Suprapubic skin (tissue), 4 donors: ENCODE results near the gene ABCA9. TPM values are rescaled to one million over a fixed set of nuclear protein-coding genes. Genes with fewer than 3 reads are reported as not detected.
"Not testable (repeated sequence)": the region's sequence is repeated elsewhere in the genome, so short reads cannot be mapped to it uniquely, and the experiment has no call there.

Experiments
- DNase-seq, 2 donors: peaks; one replicate each; pipeline ENCODE4 v3.0.0-alpha.2; 2019; ENCODE audit warnings: low spot score in 2 of 2
- H3K27ac ChIP-seq: fragments of 200-600 bp; sonication (generic); one replicate; pipeline ENCODE4 v1.5.1; 2019
- H3K27me3 ChIP-seq: fragments of 200-600 bp; sonication (generic); one replicate; pipeline ENCODE4 v1.5.1; 2019
- H3K36me3 ChIP-seq: fragments of 200-600 bp; sonication (generic); one replicate; pipeline ENCODE4 v1.5.1; 2019
- H3K4me1 ChIP-seq: fragments of 200-600 bp; sonication (generic); one replicate; pipeline ENCODE4 v1.5.1; 2019
- H3K4me3 ChIP-seq: fragments of 200-600 bp; sonication (generic); one replicate; pipeline ENCODE4 v1.5.1; 2019; ENCODE audit warnings: mild to moderate bottlenecking
- H3K9me3 ChIP-seq: fragments of 200-600 bp; sonication (generic); one replicate; pipeline ENCODE4 v1.5.1; 2019
- EP300 ChIP-seq: sonication (generic); formaldehyde crosslinking; IDR thresholded peaks from one replicate; pipeline ENCODE4 v1.6.1; 2017; ENCODE audit warnings: antibody characterized with exemption
- POLR2A ChIP-seq, 2 donors: fragments of 450-650 bp; IDR thresholded peaks; one replicate each; pipeline ENCODE4 v1.6.1; 2017; ENCODE audit warnings: antibody characterized with exemption in 2 of 2, mild to moderate bottlenecking in 2 of 2, moderate library complexity in 2 of 2
- POLR2AphosphoS5 ChIP-seq, 3 donors: sonication (generic); formaldehyde crosslinking; IDR thresholded peaks; one replicate each; pipeline ENCODE4 v1.6.1; 2017; ENCODE audit warnings: antibody characterized with exemption in 3 of 3
- WGBS: methylation state at CpG from one replicate; pipeline ENCODE4 v1.1.5; 2018; 5-methylcytosine and 5-hydroxymethylcytosine counted together
- total RNA-seq, 4 donors: library from RNA; depleted of rRNA; stranded (reverse); fragments of >200 nt; gene quantifications; one replicate each; pipeline ENCODE4 v1.1.0, GENCODE V29; 2016
- TF ChIP-seq, protein P1 (sequence below), 2 donors: fragments of 200-600 bp in 1 of 2; fragments of 450-650 bp in 1 of 2; sonication (generic) in 1 of 2; IDR thresholded peaks; one replicate each; pipeline ENCODE4 v1.5.1; 2016 to 2019; ENCODE audit warnings: antibody characterized with exemption in 2 of 2, mild to moderate bottlenecking in 1 of 2, moderate library complexity in 1 of 2

ABCA9 gene
- total RNA-seq, 4 donors from 2014 or later = 1.7 to 69.0 (median 6.0) TPM

DNA sequence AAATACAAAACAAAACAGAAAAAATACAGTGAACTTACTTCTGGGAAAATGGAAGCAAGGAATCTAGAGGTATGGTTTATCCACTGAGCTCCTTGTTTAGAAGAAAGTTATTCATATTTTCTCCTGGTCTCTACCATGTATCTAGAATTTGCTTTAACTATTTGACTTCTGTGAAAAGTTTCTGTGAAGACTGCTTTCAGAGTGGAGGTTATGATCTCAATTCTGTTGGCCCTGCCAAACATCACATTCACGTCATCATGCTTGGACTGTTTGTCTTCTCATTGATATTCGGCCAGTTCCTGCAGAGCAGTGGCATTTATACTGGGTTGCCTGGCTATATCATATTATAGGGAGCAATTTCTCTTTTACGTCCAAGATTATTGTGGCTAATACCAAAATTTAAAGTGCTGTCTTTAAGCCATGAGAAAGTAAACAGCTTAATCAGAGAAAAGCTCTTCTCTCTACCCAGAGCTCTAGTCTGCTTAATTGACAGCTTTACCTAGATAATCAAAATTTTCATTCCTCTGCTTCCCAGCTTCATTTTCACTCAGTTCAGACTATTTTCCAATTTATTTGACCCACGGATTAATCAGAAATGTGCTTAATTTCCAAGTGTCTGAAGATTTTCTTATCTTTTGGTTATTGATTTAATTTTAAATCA lies 105.4 kb downstream of the ABCA9 start, which contains the start of gene ABCA8:
ABCA8 (minus strand) TSS at position 212 of the 661 bp plus-strand sequence. CDS start 13,358 bp downstream, outside the sequence.
- peak within 1 kb of the TSS; percentile 33 for H3K4me3 ChIP-seq
- H3K27me3 ChIP-seq = no peaks in the 10 kb centered on the region
- peaks cover 3% of the 10 kb centered on the region for H3K4me1 ChIP-seq
- TF ChIP-seq POLR2A (IDR thresholded peaks at IDR 0.05) (no peak), EP300 (no peak), POLR2AphosphoS5 (IDR thresholded peaks at IDR 0.05) (no peak)
- TF ChIP-seq, protein P1, sequence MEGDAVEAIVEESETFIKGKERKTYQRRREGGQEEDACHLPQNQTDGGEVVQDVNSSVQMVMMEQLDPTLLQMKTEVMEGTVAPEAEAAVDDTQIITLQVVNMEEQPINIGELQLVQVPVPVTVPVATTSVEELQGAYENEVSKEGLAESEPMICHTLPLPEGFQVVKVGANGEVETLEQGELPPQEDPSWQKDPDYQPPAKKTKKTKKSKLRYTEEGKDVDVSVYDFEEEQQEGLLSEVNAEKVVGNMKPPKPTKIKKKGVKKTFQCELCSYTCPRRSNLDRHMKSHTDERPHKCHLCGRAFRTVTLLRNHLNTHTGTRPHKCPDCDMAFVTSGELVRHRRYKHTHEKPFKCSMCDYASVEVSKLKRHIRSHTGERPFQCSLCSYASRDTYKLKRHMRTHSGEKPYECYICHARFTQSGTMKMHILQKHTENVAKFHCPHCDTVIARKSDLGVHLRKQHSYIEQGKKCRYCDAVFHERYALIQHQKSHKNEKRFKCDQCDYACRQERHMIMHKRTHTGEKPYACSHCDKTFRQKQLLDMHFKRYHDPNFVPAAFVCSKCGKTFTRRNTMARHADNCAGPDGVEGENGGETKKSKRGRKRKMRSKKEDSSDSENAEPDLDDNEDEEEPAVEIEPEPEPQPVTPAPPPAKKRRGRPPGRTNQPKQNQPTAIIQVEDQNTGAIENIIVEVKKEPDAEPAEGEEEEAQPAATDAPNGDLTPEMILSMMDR (IDR thresholded peaks at IDR 0.05) = no peak
- WGBS = 33% methylated on average over 4 of the region's 4 CpGs
- no peak for DNase-seq
- H3K36me3 ChIP-seq = no peaks in the 10 kb centered on the region
- H3K9me3 ChIP-seq = no peaks in the 10 kb centered on the region
- H3K27ac ChIP-seq = peak within 1 kb of the TSS; percentile 30

DNA sequence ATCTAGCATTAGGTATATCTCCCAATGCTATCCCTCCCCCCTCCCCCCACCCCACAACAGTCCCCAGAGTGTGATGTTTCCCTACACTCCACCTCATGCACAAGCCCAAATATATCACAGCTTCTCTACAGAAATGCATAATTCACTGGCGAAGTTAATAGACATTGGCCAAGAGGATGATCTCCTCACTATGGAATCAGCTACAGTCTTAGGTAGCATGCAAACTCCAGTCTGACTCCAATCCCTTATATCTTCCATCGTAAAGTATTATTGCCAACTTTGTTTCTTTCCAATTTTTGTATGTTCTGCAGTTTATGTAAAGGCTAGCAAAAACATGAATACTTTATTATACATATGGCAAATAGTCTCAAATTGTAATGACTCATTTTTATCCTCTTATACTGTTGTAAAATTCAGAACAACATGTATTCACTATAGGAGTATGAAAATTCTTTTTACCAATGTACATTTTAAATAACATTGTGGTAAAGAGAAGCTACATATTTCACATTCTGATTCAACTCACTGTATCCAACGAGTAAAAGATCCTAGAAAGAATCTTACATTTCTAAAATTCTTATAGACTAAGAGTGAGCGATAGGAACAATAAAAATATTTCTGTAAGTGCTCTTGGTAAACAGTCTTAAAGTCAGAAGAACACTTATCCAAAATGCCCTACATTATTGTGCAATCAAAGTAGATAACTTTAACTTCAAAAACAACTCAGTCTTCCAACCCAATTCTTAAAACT lies 106.4 kb downstream of the ABCA9 start:
- WGBS = 44% methylated on average over 4 of the region's 4 CpGs
- peaks cover 3% of the 10 kb centered on the region for H3K4me1 ChIP-seq
- no peak for DNase-seq

DNA sequence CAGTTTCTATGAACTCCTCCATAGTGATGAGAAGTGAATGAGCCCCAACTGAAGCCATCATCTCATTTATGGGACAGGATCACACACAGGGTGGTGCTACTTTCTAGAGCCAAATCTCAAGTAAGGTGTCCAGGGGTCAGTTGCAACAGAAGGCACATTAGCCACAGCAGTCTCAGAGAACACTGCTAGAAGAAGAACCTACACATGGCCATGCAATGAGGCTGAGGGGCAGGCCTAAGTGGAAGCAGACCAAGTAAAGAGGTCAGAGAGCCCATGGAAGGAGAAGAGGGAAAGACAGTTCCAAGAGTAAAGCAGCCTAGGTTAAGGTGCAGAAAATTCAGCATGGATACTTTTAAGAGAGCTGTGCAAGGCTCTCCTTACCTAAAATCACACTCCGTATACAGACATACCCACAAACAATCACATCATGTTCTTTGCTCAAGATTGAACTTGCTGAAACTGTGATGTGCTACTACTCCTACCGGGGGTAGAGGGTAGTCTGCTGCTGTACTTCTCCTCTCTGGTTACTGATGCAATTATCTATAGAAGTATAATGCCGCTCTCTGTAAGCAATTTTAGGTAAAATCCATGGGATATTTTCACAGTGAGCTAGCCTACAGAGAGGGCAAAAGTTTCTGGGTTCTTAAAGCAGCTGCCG lies 107.3 kb downstream of the ABCA9 start:
- H3K36me3 ChIP-seq = no peaks in the 10 kb centered on the region
- no peaks in the 10 kb centered on the region for H3K9me3 ChIP-seq
- H3K27ac ChIP-seq = no peak overlapping the region
- peaks cover 3% of the 10 kb centered on the region for H3K4me1 ChIP-seq
- TF ChIP-seq POLR2AphosphoS5 (IDR thresholded peaks at IDR 0.05) (no peak), POLR2A (IDR thresholded peaks at IDR 0.05) (no peak), EP300 (no peak)
- TF ChIP-seq, protein P1 (IDR thresholded peaks at IDR 0.05) = no peak
- DNase-seq = no peak
- peak overlapping the region; percentile 33 for H3K4me3 ChIP-seq
- no peaks in the 10 kb centered on the region for H3K27me3 ChIP-seq
- 82% methylated on average over 4 of the region's 4 CpGs for WGBS

More for the DNA sequence above, 106.4 kb downstream of the ABCA9 start:
- Histone ChIP-seq H3K4me3 (peak overlapping the region; percentile 33), H3K27me3 (no peaks in the 10 kb centered on the region), H3K27ac (peak overlapping the region; percentile 30), H3K36me3 (no peaks in the 10 kb centered on the region), H3K9me3 (no peaks in the 10 kb centered on the region)
- TF ChIP-seq POLR2AphosphoS5 (IDR thresholded peaks at IDR 0.05) = no peak
- no peak for TF ChIP-seq POLR2A (IDR thresholded peaks at IDR 0.05)
- TF ChIP-seq, protein P1 (IDR thresholded peaks at IDR 0.05) = no peak
- no peak for TF ChIP-seq EP300

DNA sequence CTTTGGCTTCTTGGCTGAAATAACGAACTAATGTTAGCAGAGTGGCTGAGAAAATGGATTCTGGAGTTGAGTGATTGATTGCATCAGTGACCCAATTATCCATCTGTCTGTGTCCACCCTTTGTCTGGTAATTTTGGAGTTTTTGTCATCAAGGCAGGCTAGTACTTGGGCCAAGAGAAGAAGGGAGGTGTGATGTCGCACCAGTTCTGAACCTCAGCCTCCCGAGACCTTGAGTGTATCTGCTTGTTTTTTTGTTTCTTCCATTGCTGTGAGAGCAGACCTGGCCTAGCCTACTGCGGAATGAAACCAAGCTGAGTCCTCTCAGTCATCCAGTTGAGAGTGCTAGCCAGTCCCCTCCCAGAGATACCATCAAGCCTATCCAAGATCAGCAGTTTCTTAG lies 110.0 kb downstream of the ABCA9 start:
- Histone ChIP-seq H3K36me3 (no peaks in the 10 kb centered on the region), H3K27me3 (no peaks in the 10 kb centered on the region), H3K4me1 (peaks cover 3% of the 10 kb centered on the region), H3K9me3 (no peaks in the 10 kb centered on the region), H3K27ac (no peak overlapping the region), H3K4me3 (no peak overlapping the region)
- DNase-seq = no peak
- TF ChIP-seq POLR2A (IDR thresholded peaks at IDR 0.05) (no peak), EP300 (no peak), POLR2AphosphoS5 (IDR thresholded peaks at IDR 0.05) (no peak)
- TF ChIP-seq, protein P1 (IDR thresholded peaks at IDR 0.05) = no peak
- 80% methylated on average over 4 of the region's 4 CpGs for WGBS

DNA sequence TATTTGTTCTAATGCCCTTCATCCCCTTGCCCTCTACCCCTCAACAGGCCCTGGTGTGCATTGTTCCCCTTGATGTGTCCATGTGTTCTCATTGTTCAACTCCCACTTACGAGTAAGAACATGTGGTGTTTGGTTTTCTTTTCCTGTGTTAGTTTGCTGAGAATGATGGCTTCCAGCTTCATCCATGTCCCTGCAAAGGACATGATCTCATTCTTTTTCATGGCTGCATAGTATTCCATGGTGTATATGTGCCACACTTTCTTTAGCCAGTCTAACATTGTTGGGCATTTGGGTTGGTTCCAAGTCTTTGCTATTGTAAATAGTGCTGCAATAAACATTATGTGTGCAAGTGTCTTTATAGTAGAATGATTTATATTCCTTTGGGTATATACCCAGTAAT lies 112.9 kb downstream of the ABCA9 start:
- not testable (repeated sequence) for H3K27me3 ChIP-seq, H3K36me3 ChIP-seq, H3K4me1 ChIP-seq, H3K9me3 ChIP-seq, H3K4me3 ChIP-seq, DNase-seq, H3K27ac ChIP-seq
- WGBS = 90% methylated on average over 1 of the region's 1 CpG
